Measurements from ENCODE around the gene TNS2.

DNA sequence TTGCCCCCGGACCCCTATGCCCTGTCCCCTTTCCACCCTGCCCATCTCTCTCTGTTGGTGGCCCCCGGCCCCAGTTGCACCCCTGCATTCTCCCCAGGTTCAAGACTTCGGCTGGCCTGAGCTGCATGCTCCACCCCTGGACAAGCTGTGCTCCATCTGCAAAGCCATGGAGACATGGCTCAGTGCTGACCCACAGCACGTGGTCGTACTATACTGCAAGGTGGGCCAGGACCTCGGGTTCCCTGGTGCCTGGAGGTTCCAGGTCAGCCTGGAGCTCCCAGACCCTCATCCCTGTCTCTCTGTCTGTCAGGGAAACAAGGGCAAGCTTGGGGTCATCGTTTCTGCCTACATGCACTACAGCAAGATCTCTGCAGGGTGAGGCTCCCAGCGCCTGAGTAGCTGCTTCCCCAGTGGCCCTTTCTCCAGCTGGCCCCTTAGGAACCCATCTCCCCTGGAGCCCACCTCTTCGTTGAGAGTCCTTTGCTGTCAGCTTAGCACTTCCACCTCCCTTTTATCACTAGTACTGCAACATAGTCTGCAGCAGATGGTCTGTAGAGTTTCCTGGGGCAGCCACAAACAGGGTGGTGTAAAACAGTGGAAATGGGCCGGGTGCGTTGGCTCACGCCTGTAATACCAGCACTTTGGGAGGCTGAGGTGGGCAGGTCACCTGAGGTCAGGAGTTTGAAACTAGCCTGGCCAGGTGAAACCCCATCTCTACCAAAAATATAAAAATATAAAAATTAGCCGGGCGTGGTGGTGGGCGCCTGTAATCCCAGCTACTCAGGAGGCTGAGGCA, 5.8 kb downstream of the TNS2 start:
- no peak for TF ChIP-seq CREB1 (IDR thresholded peaks at IDR 0.05; ENCODE audit: low read depth)
- no peak for TF ChIP-seq RAD21 (IDR thresholded peaks at IDR 0.05; ENCODE audit: low read depth)
- TF ChIP-seq, protein P1, sequence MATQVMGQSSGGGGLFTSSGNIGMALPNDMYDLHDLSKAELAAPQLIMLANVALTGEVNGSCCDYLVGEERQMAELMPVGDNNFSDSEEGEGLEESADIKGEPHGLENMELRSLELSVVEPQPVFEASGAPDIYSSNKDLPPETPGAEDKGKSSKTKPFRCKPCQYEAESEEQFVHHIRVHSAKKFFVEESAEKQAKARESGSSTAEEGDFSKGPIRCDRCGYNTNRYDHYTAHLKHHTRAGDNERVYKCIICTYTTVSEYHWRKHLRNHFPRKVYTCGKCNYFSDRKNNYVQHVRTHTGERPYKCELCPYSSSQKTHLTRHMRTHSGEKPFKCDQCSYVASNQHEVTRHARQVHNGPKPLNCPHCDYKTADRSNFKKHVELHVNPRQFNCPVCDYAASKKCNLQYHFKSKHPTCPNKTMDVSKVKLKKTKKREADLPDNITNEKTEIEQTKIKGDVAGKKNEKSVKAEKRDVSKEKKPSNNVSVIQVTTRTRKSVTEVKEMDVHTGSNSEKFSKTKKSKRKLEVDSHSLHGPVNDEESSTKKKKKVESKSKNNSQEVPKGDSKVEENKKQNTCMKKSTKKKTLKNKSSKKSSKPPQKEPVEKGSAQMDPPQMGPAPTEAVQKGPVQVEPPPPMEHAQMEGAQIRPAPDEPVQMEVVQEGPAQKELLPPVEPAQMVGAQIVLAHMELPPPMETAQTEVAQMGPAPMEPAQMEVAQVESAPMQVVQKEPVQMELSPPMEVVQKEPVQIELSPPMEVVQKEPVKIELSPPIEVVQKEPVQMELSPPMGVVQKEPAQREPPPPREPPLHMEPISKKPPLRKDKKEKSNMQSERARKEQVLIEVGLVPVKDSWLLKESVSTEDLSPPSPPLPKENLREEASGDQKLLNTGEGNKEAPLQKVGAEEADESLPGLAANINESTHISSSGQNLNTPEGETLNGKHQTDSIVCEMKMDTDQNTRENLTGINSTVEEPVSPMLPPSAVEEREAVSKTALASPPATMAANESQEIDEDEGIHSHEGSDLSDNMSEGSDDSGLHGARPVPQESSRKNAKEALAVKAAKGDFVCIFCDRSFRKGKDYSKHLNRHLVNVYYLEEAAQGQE (IDR thresholded peaks at IDR 0.05; ENCODE audit: low read depth) = no peak
- no peak for TF ChIP-seq CEBPB (IDR thresholded peaks at IDR 0.05)
- TF ChIP-seq, protein P2, sequence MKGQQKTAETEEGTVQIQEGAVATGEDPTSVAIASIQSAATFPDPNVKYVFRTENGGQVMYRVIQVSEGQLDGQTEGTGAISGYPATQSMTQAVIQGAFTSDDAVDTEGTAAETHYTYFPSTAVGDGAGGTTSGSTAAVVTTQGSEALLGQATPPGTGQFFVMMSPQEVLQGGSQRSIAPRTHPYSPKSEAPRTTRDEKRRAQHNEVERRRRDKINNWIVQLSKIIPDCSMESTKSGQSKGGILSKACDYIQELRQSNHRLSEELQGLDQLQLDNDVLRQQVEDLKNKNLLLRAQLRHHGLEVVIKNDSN (IDR thresholded peaks at IDR 0.05) = no peak
- TF ChIP-seq YY1 (IDR thresholded peaks at IDR 0.05; ENCODE audit: low read depth) = no peak
- TF ChIP-seq EP300 (IDR thresholded peaks at IDR 0.05; ENCODE audit: borderline replicate concordance) = no peak
- TF ChIP-seq MAX (IDR thresholded peaks at IDR 0.05) = no peak
- TF ChIP-seq ZBTB7A (IDR thresholded peaks at IDR 0.05; ENCODE audit: low read depth) = no peak
- TF ChIP-seq TAF1 (IDR thresholded peaks at IDR 0.05; ENCODE audit: low read depth) = no peak
- TF ChIP-seq TEAD4 (IDR thresholded peaks at IDR 0.05) = no peak
